ENCODE results near the gene AREL1.

- TF ChIP-seq CTCF (IDR thresholded peaks at IDR 0.05 in 2 of 3, conservative IDR thresholded peaks at IDR 0.05 in 1 of 3; ENCODE audit: borderline replicate concordance in 1 of 3, insufficient read depth in 1 of 3, low read depth in 2 of 3, low read length in 2 of 3) (no peak), ZNF274 (IDR thresholded peaks at IDR 0.05; ENCODE audit: low read depth, low read length) (no peak), EGR1 (IDR thresholded peaks at IDR 0.05; ENCODE audit: low read depth) (no peak), EZH2 (IDR thresholded peaks at IDR 0.05) (no peak), CEBPB (IDR thresholded peaks at IDR 0.05; ENCODE audit: low read depth) (no peak), POLR2A (IDR thresholded peaks at IDR 0.05; ENCODE audit: borderline replicate concordance, extremely low read depth, insufficient read depth, insufficient read length) (no peak), MAX (IDR thresholded peaks at IDR 0.05) (no peak), SRF (IDR thresholded peaks at IDR 0.05; ENCODE audit: low read depth) (no peak), POLR2AphosphoS5 (IDR thresholded peaks at IDR 0.05; ENCODE audit: low read depth, low read length) (no peak), REST (IDR thresholded peaks at IDR 0.05; ENCODE audit: low read depth) (no peak), RAD21 (IDR thresholded peaks at IDR 0.05; ENCODE audit: low read depth) (no peak), SIN3A (IDR thresholded peaks at IDR 0.05; ENCODE audit: low read depth) (no peak), ATF3 (IDR thresholded peaks at IDR 0.05) (no peak)
- TF ChIP-seq, protein P1, sequence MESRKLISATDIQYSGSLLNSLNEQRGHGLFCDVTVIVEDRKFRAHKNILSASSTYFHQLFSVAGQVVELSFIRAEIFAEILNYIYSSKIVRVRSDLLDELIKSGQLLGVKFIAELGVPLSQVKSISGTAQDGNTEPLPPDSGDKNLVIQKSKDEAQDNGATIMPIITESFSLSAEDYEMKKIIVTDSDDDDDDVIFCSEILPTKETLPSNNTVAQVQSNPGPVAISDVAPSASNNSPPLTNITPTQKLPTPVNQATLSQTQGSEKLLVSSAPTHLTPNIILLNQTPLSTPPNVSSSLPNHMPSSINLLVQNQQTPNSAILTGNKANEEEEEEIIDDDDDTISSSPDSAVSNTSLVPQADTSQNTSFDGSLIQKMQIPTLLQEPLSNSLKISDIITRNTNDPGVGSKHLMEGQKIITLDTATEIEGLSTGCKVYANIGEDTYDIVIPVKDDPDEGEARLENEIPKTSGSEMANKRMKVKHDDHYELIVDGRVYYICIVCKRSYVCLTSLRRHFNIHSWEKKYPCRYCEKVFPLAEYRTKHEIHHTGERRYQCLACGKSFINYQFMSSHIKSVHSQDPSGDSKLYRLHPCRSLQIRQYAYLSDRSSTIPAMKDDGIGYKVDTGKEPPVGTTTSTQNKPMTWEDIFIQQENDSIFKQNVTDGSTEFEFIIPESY (IDR thresholded peaks at IDR 0.05; ENCODE audit: extremely low read depth, insufficient replicate concordance, low read length), result no peak
Observed at GRCh38 chr14:74739293-74740030, 26.6 kb upstream of the AREL1 start.
